NB4 (cell line): ENCODE data around the gene C14orf93.

Experiments used
- DNase-seq: peaks from one replicate; pipeline ENCODE4 v3.0.0; 2010; ENCODE audit warnings: low read depth
- H3K4me3 ChIP-seq: one replicate; pipeline ENCODE4 v1.5.1; 2011; ENCODE audit warnings: mild to moderate bottlenecking, low read depth, low read length, moderate library complexity
- MYC ChIP-seq: IDR thresholded peaks from 2 replicates; pipeline ENCODE4 v1.6.1; 2011; ENCODE audit warnings: low read depth, low read length
- POLR2A ChIP-seq: IDR thresholded peaks from 2 replicates; pipeline ENCODE4 v1.6.1; 2011; ENCODE audit warnings: mild to moderate bottlenecking; ENCODE audit not compliant: insufficient read length; ENCODE audit errors: extremely low read depth
- TF ChIP-seq, protein P1 (sequence below): IDR thresholded peaks from 2 replicates; pipeline ENCODE4 v1.6.1; 2011; ENCODE audit warnings: low read depth, low read length
- TF ChIP-seq, protein P2 (sequence below): IDR thresholded peaks from one replicate; pipeline ENCODE4 v1.5.1; 2012; ENCODE audit warnings: low read depth, low read length

The C14orf93 gene

DNA sequence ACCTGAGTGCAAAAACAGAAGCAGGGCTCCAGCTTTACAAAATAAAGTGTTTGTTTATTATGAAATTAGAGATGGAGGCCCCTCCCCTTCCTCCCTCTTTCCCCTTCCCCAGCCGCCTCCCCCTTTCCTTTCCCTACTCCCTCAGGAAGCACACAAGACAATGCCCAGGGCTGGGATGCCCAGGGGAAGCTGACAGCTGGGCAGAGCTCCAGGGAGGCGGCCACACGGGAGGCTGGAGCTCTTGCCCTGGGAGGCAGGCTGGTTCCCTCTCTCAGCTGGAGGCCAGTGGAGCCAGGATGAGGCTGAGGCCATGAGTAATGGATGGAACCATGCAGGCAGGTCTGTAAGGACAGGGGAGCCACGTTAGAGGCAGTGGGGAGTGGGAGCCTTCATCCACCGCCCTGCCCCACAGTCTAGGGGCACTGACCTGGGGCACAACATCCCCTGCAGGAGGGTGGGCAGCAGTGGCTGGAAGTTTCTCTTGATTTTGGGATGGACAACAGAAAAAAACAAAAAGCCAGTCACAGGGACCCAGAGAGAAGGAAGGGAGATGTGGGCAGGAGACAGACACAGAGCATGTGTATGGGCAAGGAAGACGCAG lies 37.2 kb upstream of the C14orf93 start:
- H3K4me3 ChIP-seq = no peak overlapping the region
- TF ChIP-seq, protein P1, sequence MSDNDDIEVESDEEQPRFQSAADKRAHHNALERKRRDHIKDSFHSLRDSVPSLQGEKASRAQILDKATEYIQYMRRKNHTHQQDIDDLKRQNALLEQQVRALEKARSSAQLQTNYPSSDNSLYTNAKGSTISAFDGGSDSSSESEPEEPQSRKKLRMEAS = no peak
- TF ChIP-seq, protein P2, sequence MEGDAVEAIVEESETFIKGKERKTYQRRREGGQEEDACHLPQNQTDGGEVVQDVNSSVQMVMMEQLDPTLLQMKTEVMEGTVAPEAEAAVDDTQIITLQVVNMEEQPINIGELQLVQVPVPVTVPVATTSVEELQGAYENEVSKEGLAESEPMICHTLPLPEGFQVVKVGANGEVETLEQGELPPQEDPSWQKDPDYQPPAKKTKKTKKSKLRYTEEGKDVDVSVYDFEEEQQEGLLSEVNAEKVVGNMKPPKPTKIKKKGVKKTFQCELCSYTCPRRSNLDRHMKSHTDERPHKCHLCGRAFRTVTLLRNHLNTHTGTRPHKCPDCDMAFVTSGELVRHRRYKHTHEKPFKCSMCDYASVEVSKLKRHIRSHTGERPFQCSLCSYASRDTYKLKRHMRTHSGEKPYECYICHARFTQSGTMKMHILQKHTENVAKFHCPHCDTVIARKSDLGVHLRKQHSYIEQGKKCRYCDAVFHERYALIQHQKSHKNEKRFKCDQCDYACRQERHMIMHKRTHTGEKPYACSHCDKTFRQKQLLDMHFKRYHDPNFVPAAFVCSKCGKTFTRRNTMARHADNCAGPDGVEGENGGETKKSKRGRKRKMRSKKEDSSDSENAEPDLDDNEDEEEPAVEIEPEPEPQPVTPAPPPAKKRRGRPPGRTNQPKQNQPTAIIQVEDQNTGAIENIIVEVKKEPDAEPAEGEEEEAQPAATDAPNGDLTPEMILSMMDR = no peak
- no peak for TF ChIP-seq POLR2A
- TF ChIP-seq MYC = no peak
- DNase-seq = no peak

DNA sequence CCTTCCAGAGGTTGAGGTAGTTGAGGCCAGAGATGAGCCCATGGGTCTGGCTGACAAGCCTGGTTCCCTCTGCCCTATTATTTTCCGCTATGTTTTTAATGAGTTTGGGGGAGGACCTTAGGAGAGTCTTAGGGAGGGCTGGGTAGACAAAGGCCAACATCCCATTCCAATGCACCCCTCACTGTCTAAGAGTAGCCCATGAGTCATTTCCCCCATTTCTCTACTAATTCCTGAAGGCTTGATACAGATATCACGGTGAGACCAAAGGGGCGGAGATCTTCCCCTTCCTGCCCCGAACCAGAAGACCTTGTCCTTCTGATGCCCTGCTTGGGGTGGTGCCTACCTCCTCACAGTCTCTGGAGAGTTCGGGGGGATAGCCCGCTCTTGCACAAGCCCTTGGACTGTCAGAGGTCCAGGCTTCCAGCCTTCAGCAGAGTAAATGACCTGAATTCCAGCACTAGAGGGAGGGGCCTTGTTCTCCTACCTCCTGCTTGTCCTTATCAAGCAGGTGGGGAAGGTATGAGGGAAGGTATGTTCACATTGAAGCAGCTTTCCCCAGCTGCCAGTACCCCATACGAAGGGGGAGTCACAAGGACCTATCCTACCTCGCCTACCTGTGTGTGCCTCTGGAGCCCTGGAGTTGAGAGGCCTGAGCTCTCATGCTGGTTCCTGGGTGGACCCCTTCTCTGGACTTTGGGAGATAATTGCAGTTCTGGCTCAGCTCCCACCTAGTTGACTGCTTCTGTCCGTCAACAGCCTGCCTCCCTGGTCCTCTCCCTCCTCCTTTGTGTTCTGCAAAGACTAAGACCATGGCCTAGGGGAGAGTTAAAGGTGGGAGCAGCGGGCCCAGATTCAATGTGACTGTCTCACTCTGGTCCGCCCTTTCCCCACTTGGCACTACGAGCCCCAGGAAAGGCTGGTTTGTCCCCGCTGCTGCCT lies 35.7 kb upstream of the C14orf93 start:
- DNase-seq = no peak
- H3K4me3 ChIP-seq = no peak overlapping the region
- TF ChIP-seq, protein P1 = no peak
- TF ChIP-seq, protein P2 = no peak
- no peak for TF ChIP-seq MYC
- TF ChIP-seq POLR2A = no peak

DNA sequence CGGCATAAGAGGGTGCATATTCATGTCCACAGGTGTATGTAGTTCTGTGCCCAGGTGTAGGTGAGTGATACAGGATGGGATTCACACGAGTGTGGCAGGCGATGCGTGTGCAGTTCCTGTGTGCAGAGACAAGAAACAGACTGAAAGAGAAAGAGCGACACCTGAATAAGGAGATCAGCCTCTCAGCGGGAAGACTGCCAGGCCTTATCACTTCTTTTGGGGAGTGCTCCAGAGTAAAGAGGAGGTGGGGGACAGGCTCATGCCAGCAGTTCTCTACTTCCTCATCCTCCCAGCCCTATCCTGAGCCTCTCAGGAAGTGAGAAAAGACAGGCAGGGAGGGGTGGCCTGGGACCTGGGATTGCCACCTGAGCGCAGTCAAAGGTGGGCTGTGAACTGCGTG lies 34.9 kb upstream of the C14orf93 start:
- no peak for DNase-seq
- H3K4me3 ChIP-seq = no peak overlapping the region
- TF ChIP-seq POLR2A (no peak), MYC (no peak)
- TF ChIP-seq, protein P1 = no peak
- TF ChIP-seq, protein P2 = no peak

DNA sequence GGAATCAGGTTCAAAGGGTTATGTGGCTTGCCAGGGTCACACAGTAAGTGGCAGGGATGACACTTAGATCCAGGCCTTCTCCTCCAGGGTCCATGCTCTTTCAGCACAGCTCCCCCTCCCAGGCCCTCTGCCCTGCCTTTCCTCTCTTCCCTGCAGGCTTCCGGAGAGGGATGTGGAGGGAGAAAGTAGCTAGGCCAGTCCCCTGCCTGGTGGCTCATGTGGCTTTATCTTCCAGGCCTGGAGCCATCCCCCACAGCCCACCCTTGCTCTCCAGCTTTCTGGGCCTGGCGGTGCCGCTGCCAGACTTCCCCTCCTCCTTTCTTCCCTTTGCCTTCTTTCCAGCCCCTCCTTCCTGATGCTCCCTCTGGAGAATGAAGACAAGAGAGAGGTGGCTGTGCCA lies 33.8 kb upstream of the C14orf93 start:
- DNase-seq = no peak
- no peak overlapping the region for H3K4me3 ChIP-seq
- TF ChIP-seq POLR2A (no peak), MYC (no peak)
- TF ChIP-seq, protein P2 = no peak
- TF ChIP-seq, protein P1 = no peak

DNA sequence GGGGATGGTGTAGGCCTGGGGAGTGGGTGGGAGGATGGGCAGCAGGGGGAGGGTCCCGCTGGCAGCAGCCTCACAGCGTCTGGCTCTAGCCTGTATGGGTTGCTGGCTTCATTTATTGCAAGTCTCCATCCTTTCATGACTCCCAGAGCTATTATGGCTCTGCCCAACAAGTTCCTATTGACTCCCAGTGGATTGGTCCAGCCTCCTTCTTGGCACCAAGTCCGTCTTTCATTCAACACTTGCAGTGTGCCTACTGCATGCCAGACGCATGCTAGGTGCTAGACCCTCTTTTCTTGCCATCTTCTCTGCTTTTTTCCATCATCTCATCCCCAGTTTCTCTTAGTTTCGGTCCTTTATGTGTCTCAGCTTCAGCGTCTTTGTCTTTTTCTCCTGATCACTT lies 33.2 kb upstream of the C14orf93 start:
- DNase-seq = no peak
- TF ChIP-seq MYC (no peak), POLR2A (no peak)
- TF ChIP-seq, protein P2 = no peak
- TF ChIP-seq, protein P1 = no peak
- no peak overlapping the region for H3K4me3 ChIP-seq
